ENCODE measurements around the gene FCHSD1.

Gene FCHSD1

GRCh38 chr5:141603923-141604717, 47.1 kb downstream of the FCHSD1 start:
- H3K4me3 ChIP-seq (ENCODE audit: low read depth, low read length), result no peak overlapping the region

DNA sequence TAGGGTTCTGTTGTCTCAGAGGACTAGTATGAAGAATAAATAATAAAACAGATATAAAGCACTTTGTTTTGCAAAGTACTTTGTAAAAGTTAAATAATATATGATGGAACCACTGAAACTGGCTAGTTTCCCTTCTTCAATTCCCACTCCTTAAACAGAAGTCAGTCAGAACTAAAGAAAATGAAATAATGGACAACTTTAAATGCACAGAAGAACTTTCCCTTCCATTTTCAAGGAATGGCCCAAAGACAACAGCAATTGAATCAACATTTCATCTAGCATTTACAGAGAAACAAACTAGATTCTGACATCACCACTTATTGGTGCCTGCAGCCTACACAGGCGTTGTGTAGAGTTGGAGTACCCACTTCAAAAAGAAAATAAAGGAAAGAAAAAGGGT, 48.6 kb downstream of the FCHSD1 start:
- in situ Hi-C loops (cut with HindIII; ENCODE audit: low sequenced_read_pairs), result no loop called here
- H3K4me3 ChIP-seq (ENCODE audit: low read depth, low read length), result no peak overlapping the region
- no peak for DNase-seq (ENCODE audit: low read depth, low spot score)
- TF ChIP-seq CTCF (IDR thresholded peaks at IDR 0.05; ENCODE audit: low read depth, low read length), result no peak

More at GRCh38 chr5:141603923-141604717, 47.1 kb downstream of the FCHSD1 start:
- in situ Hi-C loops (cut with HindIII; ENCODE audit: low sequenced_read_pairs), result no loop called here
- peak; percentile 87 for DNase-seq (ENCODE audit: low read depth, low spot score)
- TF ChIP-seq CTCF (IDR thresholded peaks at IDR 0.05; ENCODE audit: low read depth, low read length), result no peak

DNA sequence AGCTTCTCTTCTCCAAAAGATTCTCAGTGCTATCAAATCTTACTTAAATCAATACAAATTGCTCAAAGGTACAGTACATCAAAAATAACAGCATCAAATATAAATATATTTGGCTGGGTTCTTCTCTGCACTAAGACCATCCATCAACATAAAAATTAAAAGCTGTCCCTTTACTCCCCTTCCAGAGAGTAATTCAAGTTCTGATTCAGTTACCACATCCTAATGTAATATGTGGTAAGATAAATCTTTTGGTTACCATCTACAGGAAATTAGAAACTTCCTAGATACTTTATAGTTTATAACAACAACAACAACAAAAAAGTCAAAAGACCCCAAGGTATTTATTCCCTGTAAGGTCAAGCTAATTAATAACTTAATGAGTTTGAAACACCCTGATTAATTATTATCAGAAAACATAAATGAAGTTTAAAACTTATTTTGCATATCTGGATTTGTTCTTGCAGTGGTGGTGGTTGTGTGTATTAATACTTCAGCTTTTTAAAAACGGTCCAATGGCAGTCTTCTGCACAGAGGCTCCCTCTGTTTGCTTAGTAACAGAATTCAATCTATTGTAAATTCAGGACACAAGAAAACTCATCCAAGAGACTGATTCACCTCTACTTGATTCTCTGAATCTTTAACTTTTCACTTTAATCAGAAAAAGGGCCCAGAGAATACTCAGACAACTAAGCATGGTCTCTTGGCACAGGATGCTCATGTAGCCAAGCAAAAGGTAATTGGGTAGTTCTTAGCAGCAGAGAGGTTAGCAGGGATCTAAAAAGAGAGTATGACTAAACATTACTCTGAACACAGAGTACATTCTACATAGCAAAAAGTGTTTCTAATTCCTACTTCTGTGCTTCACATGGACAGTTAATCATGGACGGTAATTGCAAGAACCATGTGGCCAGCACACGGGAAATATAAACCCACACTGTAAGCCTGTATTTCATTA, 52.5 kb downstream of the FCHSD1 start:
- no peak for TF ChIP-seq CTCF (IDR thresholded peaks at IDR 0.05; ENCODE audit: low read depth, low read length)
- peak; percentile 56 for DNase-seq (ENCODE audit: low read depth, low spot score)
- in situ Hi-C loops (cut with HindIII; ENCODE audit: low sequenced_read_pairs), result no loop called here
- no peak overlapping the region for H3K4me3 ChIP-seq (ENCODE audit: low read depth, low read length)

DNA sequence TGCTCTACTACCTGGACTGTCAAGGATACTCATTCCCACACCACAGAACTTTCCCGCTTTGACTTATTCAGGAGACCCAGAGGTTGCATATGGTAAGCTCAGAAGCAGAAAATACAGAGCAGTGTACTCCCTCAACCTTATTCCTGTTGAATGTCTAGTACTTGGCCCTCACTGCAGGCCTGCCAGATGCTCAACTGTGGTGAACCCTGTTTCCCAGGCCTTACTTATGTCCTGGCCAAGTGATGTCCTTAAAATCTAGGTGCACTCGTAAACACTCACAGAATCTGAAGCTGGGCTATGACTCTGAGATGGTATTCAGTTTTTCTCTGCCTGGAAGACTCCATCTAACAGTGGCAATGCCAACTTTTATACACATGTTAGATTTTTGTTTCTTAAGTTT, 53.4 kb downstream of the FCHSD1 start:
- in situ Hi-C loops (cut with HindIII; ENCODE audit: low sequenced_read_pairs), result no loop called here
- TF ChIP-seq CTCF (IDR thresholded peaks at IDR 0.05; ENCODE audit: low read depth, low read length), result no peak
- no peak for DNase-seq (ENCODE audit: low read depth, low spot score)
- H3K4me3 ChIP-seq (ENCODE audit: low read depth, low read length), result no peak overlapping the region

DNA sequence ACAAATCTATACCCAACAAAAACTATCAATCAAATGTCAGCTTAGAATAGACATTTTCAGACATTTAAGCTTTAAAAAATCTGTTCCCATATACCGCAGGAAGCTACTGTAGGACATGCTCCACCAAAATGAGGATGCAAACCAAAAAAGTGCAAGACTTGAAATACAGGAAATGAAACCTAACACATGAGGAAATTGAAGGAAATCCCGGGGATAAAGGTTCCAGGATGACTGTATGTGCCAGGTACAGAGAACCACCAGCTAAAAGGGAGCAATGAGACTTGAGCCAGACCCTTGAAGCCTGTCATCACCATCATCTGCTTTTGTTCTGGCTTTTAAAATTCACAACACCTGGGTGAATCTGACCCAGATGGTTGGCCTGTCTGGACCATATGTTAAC, 53.8 kb downstream of the FCHSD1 start:
- TF ChIP-seq CTCF (IDR thresholded peaks at IDR 0.05; ENCODE audit: low read depth, low read length), result no peak
- no peak overlapping the region for H3K4me3 ChIP-seq (ENCODE audit: low read depth, low read length)
- no peak for DNase-seq (ENCODE audit: low read depth, low spot score)
- in situ Hi-C loops (cut with HindIII; ENCODE audit: low sequenced_read_pairs), result no loop called here

DNA sequence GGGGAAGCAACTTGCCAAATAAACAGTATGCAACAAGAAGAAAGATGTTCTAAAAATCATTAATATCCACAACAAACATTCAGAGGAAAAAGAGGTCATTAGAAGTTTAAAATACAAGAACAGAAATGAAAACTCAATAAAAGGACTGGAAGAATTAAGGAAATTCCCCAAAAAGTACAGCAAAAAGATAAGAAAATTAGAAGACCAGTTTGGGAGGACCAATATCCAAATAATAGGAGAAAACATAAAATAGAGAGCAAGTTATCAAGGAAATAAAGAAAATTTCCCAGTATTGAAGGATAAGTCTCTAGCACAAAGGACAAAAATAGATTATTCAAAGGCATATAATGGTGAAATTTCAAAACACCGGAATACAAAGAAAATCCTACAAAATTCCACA, 54.4 kb downstream of the FCHSD1 start:
- no peak for TF ChIP-seq CTCF (IDR thresholded peaks at IDR 0.05; ENCODE audit: low read depth, low read length)
- no peak for DNase-seq (ENCODE audit: low read depth, low spot score)
- no peak overlapping the region for H3K4me3 ChIP-seq (ENCODE audit: low read depth, low read length)
- in situ Hi-C loops (cut with HindIII; ENCODE audit: low sequenced_read_pairs), result no loop called here
